Measurements from ENCODE around the gene CDX1. TPM values are rescaled to one million over a fixed set of nuclear protein-coding genes. Genes with fewer than 3 reads are reported as not detected.

Gene CDX1
- total RNA-seq, 1 experiment from 2014 or later = 0.22 TPM

DNA sequence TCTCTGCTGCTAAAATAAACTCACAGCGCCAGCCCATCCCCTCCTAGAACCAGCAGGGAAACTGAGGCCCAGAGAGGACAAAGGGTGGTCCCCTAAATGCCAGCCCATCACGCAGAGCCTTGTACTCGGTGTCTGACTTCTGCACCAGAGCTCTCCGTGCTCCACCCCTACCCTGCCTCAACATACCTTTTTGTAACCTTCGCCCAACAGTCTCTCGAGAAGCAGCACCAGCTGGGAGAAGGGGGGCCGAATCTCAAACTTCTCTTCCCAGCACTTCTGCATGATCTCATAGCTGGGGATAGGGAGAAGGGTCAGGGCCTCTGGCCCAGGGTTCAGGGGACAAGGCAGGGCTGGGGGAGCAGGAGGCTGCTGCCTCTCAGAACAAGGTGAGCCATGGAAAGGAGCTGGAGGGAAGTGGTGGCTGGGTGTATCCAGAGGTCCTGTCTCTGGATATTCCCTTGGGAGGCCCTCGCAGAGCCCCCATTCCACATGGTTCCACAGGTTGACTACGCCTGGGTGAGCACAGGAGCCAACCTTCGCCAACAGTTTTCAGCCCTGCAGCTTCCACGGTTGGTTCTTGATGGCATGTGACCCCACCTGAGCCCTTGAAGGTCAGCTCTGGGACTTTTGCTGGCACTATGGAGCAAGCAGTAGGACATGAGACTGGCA lies 47.9 kb upstream of the CDX1 start:
- Histone ChIP-seq H4K8ac (replicated peaks; ENCODE audit: insufficient read length, low read depth, low read length) (no peak overlapping the region), H3K14ac (ENCODE audit: insufficient read depth, low read length) (no peak overlapping the region), H3K27ac (ENCODE audit: insufficient read length, low read depth, low read length) (no peak overlapping the region), H2AK5ac (ENCODE audit: insufficient read length, low read length) (no peak overlapping the region), H3K9me3 (ENCODE audit: control insufficient read depth, low read depth, low read length) (no peaks in the 10 kb centered on the region), H3K4me2 (ENCODE audit: insufficient read depth, insufficient read length, low read length) (no peak overlapping the region), H3K56ac (ENCODE audit: insufficient read length, low read depth, low read length) (no peak overlapping the region), H4K5ac (ENCODE audit: insufficient read length, low read depth, low read length) (no peak overlapping the region), H4K91ac (ENCODE audit: insufficient read length, low read depth, low read length) (no peak overlapping the region), H2AFZ (ENCODE audit: low read length) (no peak overlapping the region), H2BK15ac (ENCODE audit: low read depth, low read length) (no peak overlapping the region), H3K9ac (ENCODE audit: extremely low read depth, insufficient read length, low read length) (no peak overlapping the region), H3T11ph (ENCODE audit: low read length) (no peak overlapping the region), H2BK120ac (ENCODE audit: low read depth, low read length, poor library complexity, severe bottlenecking) (no peak overlapping the region), H3K79me1 (ENCODE audit: insufficient read depth, low read depth, low read length, poor library complexity, severe bottlenecking) (no peaks in the 10 kb centered on the region), H2BK12ac (ENCODE audit: insufficient read length, low read depth, low read length) (no peak overlapping the region), H3K4ac (ENCODE audit: low read depth, low read length) (no peak overlapping the region), H3K79me2 (ENCODE audit: insufficient read depth, low read length) (no peaks in the 10 kb centered on the region), H3K18ac (ENCODE audit: insufficient read length, low read depth, low read length) (no peak overlapping the region), H2BK20ac (ENCODE audit: low read depth, low read length, poor library complexity, severe bottlenecking) (no peak overlapping the region), H3K23ac (ENCODE audit: insufficient read length, low read depth, low read length) (no peak overlapping the region), H3K23me2 (ENCODE audit: insufficient read length, low read depth, low read length, poor library complexity, severe bottlenecking) (no peaks in the 10 kb centered on the region), H3K27me3 (ENCODE audit: insufficient read depth, low read length) (no peaks in the 10 kb centered on the region), H4K20me1 (ENCODE audit: control insufficient read depth, insufficient read depth, insufficient read length) (no peaks in the 10 kb centered on the region), H3K4me1 (ENCODE audit: insufficient read depth, low read length) (no peaks in the 10 kb centered on the region), H2BK5ac (ENCODE audit: insufficient read length, low read length) (no peak overlapping the region)
- Mint-ChIP-seq H3K4me1 (peaks cover 11 to 20% of the 10 kb centered on the region in 2 experiments), H3K36me3 (ENCODE audit: insufficient read depth in 1 of 3, low read depth in 3 of 3) (no peaks in the 10 kb centered on the region), H3K27me3 (ENCODE audit: low read depth) (peaks cover 7% of the 10 kb centered on the region), H3K4me3 (no peak overlapping the region), H3K27ac (no peak overlapping the region), H3K9me3 (no peaks in the 10 kb centered on the region)
- TF ChIP-seq, protein P1, sequence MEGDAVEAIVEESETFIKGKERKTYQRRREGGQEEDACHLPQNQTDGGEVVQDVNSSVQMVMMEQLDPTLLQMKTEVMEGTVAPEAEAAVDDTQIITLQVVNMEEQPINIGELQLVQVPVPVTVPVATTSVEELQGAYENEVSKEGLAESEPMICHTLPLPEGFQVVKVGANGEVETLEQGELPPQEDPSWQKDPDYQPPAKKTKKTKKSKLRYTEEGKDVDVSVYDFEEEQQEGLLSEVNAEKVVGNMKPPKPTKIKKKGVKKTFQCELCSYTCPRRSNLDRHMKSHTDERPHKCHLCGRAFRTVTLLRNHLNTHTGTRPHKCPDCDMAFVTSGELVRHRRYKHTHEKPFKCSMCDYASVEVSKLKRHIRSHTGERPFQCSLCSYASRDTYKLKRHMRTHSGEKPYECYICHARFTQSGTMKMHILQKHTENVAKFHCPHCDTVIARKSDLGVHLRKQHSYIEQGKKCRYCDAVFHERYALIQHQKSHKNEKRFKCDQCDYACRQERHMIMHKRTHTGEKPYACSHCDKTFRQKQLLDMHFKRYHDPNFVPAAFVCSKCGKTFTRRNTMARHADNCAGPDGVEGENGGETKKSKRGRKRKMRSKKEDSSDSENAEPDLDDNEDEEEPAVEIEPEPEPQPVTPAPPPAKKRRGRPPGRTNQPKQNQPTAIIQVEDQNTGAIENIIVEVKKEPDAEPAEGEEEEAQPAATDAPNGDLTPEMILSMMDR (conservative IDR thresholded peaks at IDR 0.05) = no peak
- DNase-seq = peak; percentile 12
- WGBS (ENCODE audit: extremely low coverage, insufficient read length, low lambda C conversion rate) = no CpG with 5 or more reads among the region's 11 CpGs

Measured in H9 (cell line).